K562 (cell line): ENCODE measurements around the gene ERICH2. TPM values are rescaled to one million over a fixed set of nuclear protein-coding genes. Genes with fewer than 3 reads are reported as not detected.
A peak's percentile ranks its signal among the peaks of the same experiment; 100 is the strongest.

Experiments used
- AFF1 ChIP-seq, 2 experiments: fragments of 450-650 bp; IDR thresholded peaks; 2 replicates each; pipeline ENCODE4 v1.6.1; 2018; ENCODE audit warnings: mild to moderate bottlenecking in 2 of 2, low read depth in 1 of 2; ENCODE audit not compliant: partially characterized antibody in 2 of 2
- ATF1 ChIP-seq, 2 experiments: fragments of 450-650 bp in 1 of 2; IDR thresholded peaks; 2 replicates each; pipeline ENCODE4 v1.6.1; 2016; ENCODE audit warnings: missing compliant biosample characterization in 1 of 2, missing genetic modification characterization in 1 of 2
- BCL6 ChIP-seq: fragments of 250-450 bp; sonication (Bioruptor Pico); IDR thresholded peaks from 2 replicates; pipeline ENCODE4 v1.4.0; 2020
- GABPB1 ChIP-seq: sonication (generic); formaldehyde crosslinking; IDR thresholded peaks from 2 replicates; pipeline ENCODE4 v1.8.0; 2022; ENCODE audit warnings: mild to moderate bottlenecking, missing genetic modification reagents
- HCFC1 ChIP-seq: IDR thresholded peaks from 2 replicates; pipeline ENCODE4 v1.6.1; 2012; ENCODE audit warnings: low read depth, low read length, improper control_type of control experiment
- HINFP ChIP-seq: fragments of 450-650 bp; conservative IDR thresholded peaks from 2 replicates; pipeline ENCODE4 v1.6.1; 2016; ENCODE audit warnings: missing genetic modification characterization, low read depth, mild to moderate bottlenecking, control low read depth, missing compliant biosample characterization
- MITF ChIP-seq: IDR thresholded peaks from 2 replicates; pipeline ENCODE4 v1.6.1; 2014; ENCODE audit warnings: antibody characterized with exemption
- PCBP1 ChIP-seq: fragments of 200-400 bp; formaldehyde crosslinking; IDR thresholded peaks from 2 replicates; pipeline ENCODE4 v1.6.1; 2018; ENCODE audit warnings: mild to moderate bottlenecking, low read depth, low read length; ENCODE audit not compliant: poor library complexity, severe bottlenecking
- RCOR1 ChIP-seq, 2 experiments: IDR thresholded peaks; 2 replicates each; pipeline ENCODE4 v1.6.1; 2012; ENCODE audit warnings: low read depth in 2 of 2, low read length in 2 of 2, borderline replicate concordance in 1 of 2, improper control_type of control experiment in 1 of 2
- SMARCE1 ChIP-seq: fragments of 450-650 bp; IDR thresholded peaks from 2 replicates; pipeline ENCODE4 v1.7.1; 2016; ENCODE audit warnings: mild to moderate bottlenecking
- SREBF1 ChIP-seq: fragments of 150-350 bp; IDR thresholded peaks from 2 replicates; pipeline ENCODE4 v1.6.1; 2014; ENCODE audit warnings: antibody characterized with exemption, low read depth, low read length, borderline replicate concordance
- TAF1 ChIP-seq: IDR thresholded peaks from 2 replicates; pipeline ENCODE4 v1.6.1; 2011; ENCODE audit warnings: mild to moderate bottlenecking, low read length, moderate library complexity; ENCODE audit not compliant: insufficient read depth, control insufficient read depth, severe bottlenecking; ENCODE audit errors: extremely low read depth
- XRCC5 ChIP-seq: fragments of 200-400 bp; formaldehyde crosslinking; IDR thresholded peaks from 2 replicates; pipeline ENCODE4 v1.6.1; 2017; ENCODE audit warnings: low read depth, mild to moderate bottlenecking, low read length
- ZBTB43 ChIP-seq: sonication (generic); formaldehyde crosslinking; IDR thresholded peaks from 2 replicates; pipeline ENCODE4 v1.8.0; 2023; ENCODE audit warnings: mild to moderate bottlenecking, missing genetic modification reagents
- ZC3H4 ChIP-seq: sonication (generic); formaldehyde crosslinking; IDR thresholded peaks from 2 replicates; pipeline ENCODE4 v1.9.0; 2021; ENCODE audit warnings: missing genetic modification reagents, borderline replicate concordance
- ZC3H8 ChIP-seq: fragments of 450-650 bp; IDR thresholded peaks from 2 replicates; pipeline ENCODE4 v1.6.1; 2017
- ZEB2 ChIP-seq: fragments of 450-650 bp; IDR thresholded peaks from 2 replicates; pipeline ENCODE4 v1.6.1; 2016
- ZNF212 ChIP-seq: fragments of 450-650 bp; formaldehyde crosslinking; IDR thresholded peaks from 2 replicates; pipeline ENCODE4 v1.4.0; 2020; ENCODE audit warnings: mild to moderate bottlenecking
- ZNF699 ChIP-seq: fragments of 250-450 bp; sonication (Bioruptor Pico); IDR thresholded peaks from 2 replicates; pipeline ENCODE4 v1.8.0; 2021; ENCODE audit warnings: mild to moderate bottlenecking, moderate library complexity; ENCODE audit not compliant: insufficient replicate concordance
- ZNF707 ChIP-seq: fragments of 250-450 bp; sonication (Bioruptor Pico); conservative IDR thresholded peaks from 2 replicates; pipeline ENCODE4 v1.8.0; 2022; ENCODE audit warnings: inconsistent platforms, mild to moderate bottlenecking, moderate library complexity
- polyA plus RNA-seq, 8 experiments: library from polyadenylated mRNA; depleted of rRNA in 4 of 8; stranded (reverse) in 5 of 8; unstranded in 3 of 8; fragments of >200 nt; fragmentation: Nextera tagmentation in 2 of 8; fragmentation: Illumina TruSeq in 1 of 8; extraction: Ambion mirVana in 2 of 8; extraction: Trizol in 1 of 8; gene quantifications; 2 replicates each; pipeline versions ENCODE4 v1.2.1 to v1.2.3, GENCODE V29; 2011 to 2014; ENCODE audit warnings: inconsistent platforms in 1 of 8, missing spikeins in 1 of 8
- total RNA-seq, 7 experiments: library from RNA; depleted of rRNA in 6 of 7; stranded (reverse); fragments of >200 nt in 6 of 7; fragmentation: Illumina TruSeq in 2 of 7; extraction: Trizol in 2 of 7; gene quantifications; 2 replicates each; pipeline versions ENCODE4 v1.2.1 to v1.2.3, GENCODE V29; 2011 to 2021; ENCODE audit warnings: low replicate concordance in 1 of 7

Gene ERICH2
- total and polyA plus RNA-seq, 9 of the 15 experiments (the other 6 are each of a cell fraction or from before 2014, with no cell fraction given): 0.85 to 2.4 (median 1.6) TPM

GRCh38 chr2:170743530-170744239 lies 26.5 kb upstream of the ERICH2 start (continued):
- TF ChIP-seq ZBTB43 (CRISPR knock-in tag) (no peak), MITF (no peak), ZC3H8 (no peak), SREBF1 (no peak), TAF1 (peak; percentile 42), RCOR1 (IDR thresholded peaks at IDR 0.05; ENCODE audit: borderline replicate concordance in 1 of 2, low read depth in 2 of 2, low read length in 2 of 2) (peak; percentile 57 to 70; a peak in 3 of 4 replicates), XRCC5 (0 out of 2 replicates have a peak, but pooled peaks have one; percentile 2), ZNF707 (CRISPR knock-in tag) (no peak), HINFP (tag) (no peak), SMARCE1 (peak; percentile 54; the same call in 1 of the 2 replicates), GABPB1 (CRISPR knock-in tag) (peak; percentile 38; the same call in 1 of the 2 replicates), ZNF699 (CRISPR knock-in tag) (no peak), BCL6 (CRISPR knock-in tag) (no peak), ZEB2 (peak; percentile 92), ATF1 (CRISPR knock-in tag; IDR thresholded peaks at IDR 0.05) (no peak), ATF1 (tag; IDR thresholded peaks at IDR 0.05) (0 out of 2 replicates have a peak, but pooled peaks have one; percentile 28), AFF1 (IDR thresholded peaks at IDR 0.05; ENCODE audit: low read depth in 1 of 2, partially characterized antibody in 2 of 2) (no peak), ZNF212 (CRISPR knock-in tag) (no peak), HCFC1 (peak; percentile 24; the same call in 1 of the 2 replicates), PCBP1 (no peak), ZC3H4 (CRISPR knock-in tag) (no peak)
